Hepatocyte (in vitro differentiated cells): ENCODE results near the gene FAT1. TPM values are rescaled to one million over a fixed set of nuclear protein-coding genes. Genes with fewer than 3 reads are reported as not detected.

Experiments used
- DNase-seq: peaks from one replicate; pipeline ENCODE4 v3.0.0-alpha.2; 2016; ENCODE audit warnings: low spot score
- H2AFZ ChIP-seq: fragments of 200-600 bp; sonication (generic); 2 replicates; pipeline ENCODE4 v1.6.0; 2016; ENCODE audit warnings: antibody characterized with exemption, mild to moderate bottlenecking
- H3K27ac ChIP-seq: fragments of 200-600 bp; sonication (generic); 2 replicates; pipeline ENCODE4 v1.5.1; 2016; ENCODE audit warnings: mild to moderate bottlenecking
- H3K27me3 ChIP-seq: fragments of 200-600 bp; sonication (generic); 2 replicates; pipeline ENCODE4 v1.6.1; 2016
- H3K36me3 ChIP-seq: fragments of 200-600 bp; sonication (generic); replicated peaks from 2 replicates; pipeline ENCODE4 v1.5.1; 2016; ENCODE audit warnings: low read depth; ENCODE audit not compliant: insufficient read depth
- H3K4me1 ChIP-seq: fragments of 200-600 bp; sonication (generic); 2 replicates; pipeline ENCODE4 v1.5.1; 2016; ENCODE audit warnings: mild to moderate bottlenecking, moderate library complexity; ENCODE audit not compliant: insufficient read depth
- H3K4me2 ChIP-seq: fragments of 200-600 bp; sonication (generic); 2 replicates; pipeline ENCODE4 v1.6.0; 2016
- H3K4me3 ChIP-seq: fragments of 200-600 bp; sonication (generic); 2 replicates; pipeline ENCODE4 v1.5.1; 2016; ENCODE audit warnings: mild to moderate bottlenecking
- H3K79me2 ChIP-seq: fragments of 200-600 bp; sonication (generic); 2 replicates; pipeline ENCODE4 v1.6.0; 2017; ENCODE audit warnings: mild to moderate bottlenecking
- H3K9me2 ChIP-seq: fragments of 200-600 bp; sonication (generic); replicated peaks from 2 replicates; pipeline ENCODE4 v1.6.0; 2017; ENCODE audit warnings: mild to moderate bottlenecking; ENCODE audit not compliant: insufficient read depth
- H3K9me3 ChIP-seq: fragments of 200-600 bp; sonication (generic); 2 replicates; pipeline ENCODE4 v1.5.1; 2016; ENCODE audit warnings: low read depth, mild to moderate bottlenecking
- H4K20me1 ChIP-seq: fragments of 200-600 bp; sonication (generic); 2 replicates; pipeline ENCODE4 v1.6.0; 2016; ENCODE audit warnings: mild to moderate bottlenecking; ENCODE audit not compliant: insufficient read depth, poor library complexity, severe bottlenecking
- CTCF ChIP-seq: fragments of 200-600 bp; sonication (generic); IDR thresholded peaks from 2 replicates; pipeline ENCODE4 v1.5.1; 2016; ENCODE audit warnings: antibody characterized with exemption, mild to moderate bottlenecking; ENCODE audit not compliant: poor library complexity
- EZH2 ChIP-seq: fragments of 200-600 bp; sonication (generic); IDR thresholded peaks from 2 replicates; pipeline ENCODE4 v1.6.1; 2016; ENCODE audit warnings: antibody characterized with exemption, mild to moderate bottlenecking, borderline replicate concordance
- EZH2phosphoT487 ChIP-seq: fragments of 200-600 bp; sonication (generic); IDR thresholded peaks from one replicate; pipeline ENCODE4 v1.6.1; 2018; ENCODE audit warnings: antibody characterized with exemption, mild to moderate bottlenecking, low read depth, moderate library complexity; ENCODE audit not compliant: unreplicated experiment, severe bottlenecking
- WGBS: methylation state at CpG from one replicate; pipeline ENCODE4 v1.1.6; 2016; ENCODE audit warnings: low lambda C conversion rate; ENCODE audit errors: missing lambda C conversion rate; 5-methylcytosine and 5-hydroxymethylcytosine counted together
- polyA plus RNA-seq: library from polyadenylated mRNA; unstranded; fragments of >200 nt; fragmentation: Nextera tagmentation; extraction: Ambion mirVana; gene quantifications from 2 replicates; pipeline ENCODE4 v1.2.1, GENCODE V29; 2016
- total RNA-seq: library from RNA; depleted of rRNA; stranded (reverse); fragments of >200 nt; gene quantifications from 2 replicates; pipeline ENCODE4 v1.2.3, GENCODE V29; 2014

Gene FAT1
- total and polyA plus RNA-seq, 2 experiments from 2014 or later, result 33.9 to 168 TPM

DNA sequence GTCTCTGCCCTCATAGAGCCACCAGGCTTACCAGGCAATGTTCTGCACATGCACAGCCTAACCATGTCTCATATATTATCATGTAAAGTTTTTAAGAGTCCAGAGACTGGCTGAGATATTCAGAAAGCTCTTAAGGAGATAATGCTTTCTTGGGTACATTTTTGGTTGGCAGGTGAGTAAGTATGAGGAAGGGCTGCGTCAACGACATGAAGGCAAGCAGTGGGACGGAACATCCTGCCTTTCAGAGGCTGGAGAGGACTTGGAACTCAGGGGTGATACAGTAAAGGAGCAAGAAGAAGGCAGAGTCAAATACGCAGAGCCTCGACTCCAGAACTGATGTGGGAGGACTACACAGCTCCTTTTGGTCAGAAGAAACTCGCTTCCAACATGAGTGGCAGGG is 93.5 kb downstream of the FAT1 start:
- H4K20me1 ChIP-seq, result peaks cover 9% of the 10 kb centered on the region
- no peak overlapping the region for H2AFZ ChIP-seq
- no peak overlapping the region for H3K4me3 ChIP-seq
- H3K4me2 ChIP-seq, result no peak overlapping the region
- H3K27me3 ChIP-seq, result no peaks in the 10 kb centered on the region
- no peaks in the 10 kb centered on the region for H3K4me1 ChIP-seq
- 98% methylated on average over 6 of the region's 6 CpGs for WGBS
- H3K36me3 ChIP-seq, result no peaks in the 10 kb centered on the region
- H3K9me2 ChIP-seq, result no peaks in the 10 kb centered on the region
- no peak overlapping the region for H3K27ac ChIP-seq
- no peak for TF ChIP-seq EZH2phosphoT487
- TF ChIP-seq EZH2, result no peak
- no peak for TF ChIP-seq CTCF
- H3K9me3 ChIP-seq, result no peaks in the 10 kb centered on the region
- DNase-seq, result no peak
- no peaks in the 10 kb centered on the region for H3K79me2 ChIP-seq

DNA sequence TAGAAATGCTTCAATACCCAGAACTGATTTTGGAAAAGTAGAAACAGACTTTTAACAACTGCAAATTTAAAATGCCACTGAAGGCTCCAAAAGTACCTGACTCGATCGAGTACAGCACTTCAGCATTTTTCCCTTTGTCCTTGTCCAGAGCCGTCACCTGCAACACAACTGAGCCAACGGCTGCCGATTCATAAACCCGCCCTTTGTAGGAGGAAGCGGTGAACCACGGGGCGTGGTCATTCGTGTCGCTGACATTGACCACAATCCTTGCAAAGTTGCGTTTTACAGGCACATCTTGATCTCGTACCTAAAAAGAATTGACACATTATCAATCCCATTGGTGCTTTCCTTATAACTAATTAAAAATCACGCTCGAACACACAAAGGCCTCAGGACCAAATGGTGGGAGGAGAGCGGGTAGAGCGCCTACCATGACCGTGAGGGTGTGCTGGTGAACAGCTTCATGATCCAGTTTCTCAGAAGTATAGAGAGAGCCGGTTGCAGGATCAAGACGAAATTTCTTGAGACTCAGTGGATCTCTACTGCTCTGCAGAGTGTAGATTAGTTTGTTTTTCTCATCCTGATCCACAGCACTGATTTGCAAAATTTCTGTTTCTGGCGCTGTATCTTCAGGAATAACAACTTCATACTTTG is 95.5 kb downstream of the FAT1 start:
- Histone ChIP-seq H3K4me3 (no peak overlapping the region), H3K36me3 (no peaks in the 10 kb centered on the region), H3K4me2 (no peak overlapping the region), H3K9me2 (no peaks in the 10 kb centered on the region), H3K79me2 (no peaks in the 10 kb centered on the region), H2AFZ (no peak overlapping the region), H3K4me1 (no peaks in the 10 kb centered on the region), H4K20me1 (peaks cover 5% of the 10 kb centered on the region), H3K27me3 (no peaks in the 10 kb centered on the region), H3K27ac (no peak overlapping the region), H3K9me3 (no peaks in the 10 kb centered on the region)
- WGBS, result 95% methylated on average over 21 of the region's 21 CpGs
- TF ChIP-seq EZH2phosphoT487 (no peak), EZH2 (no peak), CTCF (no peak)
- DNase-seq, result no peak

GRCh38 chr4:186627226-186627865 is 96.3 kb downstream of the FAT1 start:
- peaks cover 5% of the 10 kb centered on the region for H4K20me1 ChIP-seq
- no peak overlapping the region for H3K4me2 ChIP-seq
- H3K27ac ChIP-seq, result no peak overlapping the region
- no peak for DNase-seq
- no peak overlapping the region for H2AFZ ChIP-seq
- no peak for TF ChIP-seq CTCF
- TF ChIP-seq EZH2phosphoT487, result no peak
- TF ChIP-seq EZH2, result no peak
- no peaks in the 10 kb centered on the region for H3K4me1 ChIP-seq
- no peaks in the 10 kb centered on the region for H3K27me3 ChIP-seq
- no peaks in the 10 kb centered on the region for H3K79me2 ChIP-seq
- H3K9me3 ChIP-seq, result no peaks in the 10 kb centered on the region
- no peaks in the 10 kb centered on the region for H3K36me3 ChIP-seq
- H3K4me3 ChIP-seq, result no peak overlapping the region
- 94% methylated on average over 10 of the region's 10 CpGs for WGBS
- H3K9me2 ChIP-seq, result no peaks in the 10 kb centered on the region
